Small intestine (tissue), 16 donors: ENCODE measurements around the gene SLC35G2. TPM values are rescaled to one million over a fixed set of nuclear protein-coding genes. Genes with fewer than 3 reads are reported as not detected.
A peak's percentile ranks its signal among the peaks of the same experiment; 100 is the strongest.

ENCODE experiments used
- DNase-seq, 2 donors: peaks; one replicate each; pipeline versions ENCODE4 v3.0.0 to v3.0.0-alpha.2; 2013
- FAIRE-seq: peaks from 2 replicates; lab custom pipeline; 2012; peaks lifted over from hg19 to GRCh38; lab: Jason Lieb, UNC
- H3K27ac ChIP-seq, 3 donors: one replicate each; pipeline ENCODE4 v1.5.1; 2013; ENCODE audit warnings: low read length in 2 of 3, mild to moderate bottlenecking in 2 of 3, control low read depth in 1 of 3, inconsistent platforms in 1 of 3, low read depth in 1 of 3, moderate library complexity in 1 of 3
- H3K27me3 ChIP-seq, 3 donors: one replicate each; pipeline ENCODE4 v1.6.1; 2013; ENCODE audit warnings: low read length in 3 of 3, inconsistent platforms in 1 of 3; ENCODE audit not compliant: control insufficient read depth in 3 of 3, insufficient read depth in 3 of 3
- H3K36me3 ChIP-seq, 3 donors: one replicate each; pipeline ENCODE4 v1.6.1; 2013; ENCODE audit warnings: low read length in 3 of 3, inconsistent platforms in 1 of 3, low read depth in 1 of 3, mild to moderate bottlenecking in 1 of 3, moderate library complexity in 1 of 3; ENCODE audit not compliant: control insufficient read depth in 3 of 3, insufficient read depth in 2 of 3
- H3K4me1 ChIP-seq, 3 donors: one replicate each; pipeline ENCODE4 v1.6.1; 2013; ENCODE audit warnings: low read length in 2 of 3, inconsistent platforms in 1 of 3, low read depth in 1 of 3, mild to moderate bottlenecking in 1 of 3, moderate library complexity in 1 of 3; ENCODE audit not compliant: control insufficient read depth in 3 of 3, insufficient read depth in 2 of 3
- H3K4me3 ChIP-seq, 3 donors: one replicate each; pipeline ENCODE4 v1.5.1; 2013; ENCODE audit warnings: low read length in 3 of 3, control low read depth in 1 of 3, inconsistent platforms in 1 of 3, low read depth in 1 of 3, mild to moderate bottlenecking in 1 of 3, moderate library complexity in 1 of 3
- H3K9me3 ChIP-seq, 2 donors: one replicate each; pipeline ENCODE4 v1.6.1; 2013; ENCODE audit warnings: low read depth in 1 of 2, low read length in 1 of 2; ENCODE audit not compliant: control insufficient read depth in 2 of 2, insufficient read depth in 1 of 2
- WGBS, 3 donors: extraction: QIAGEN DNeasy Blood & Tissue Kit; methylation state at CpG; one replicate each; pipeline ENCODE4 v1.1.7; 2013; 5-methylcytosine and 5-hydroxymethylcytosine counted together
- long read RNA-seq, 10 donors: transcript quantifications; one replicate each; lab custom pipeline, GENCODE V29; 2026
- polyA plus RNA-seq, 4 donors: library from polyadenylated mRNA; stranded (reverse) in 3 of 4; unstranded in 1 of 4; fragments of 200-250 nt in 3 of 4; fragments of 120-200 nt in 1 of 4; gene quantifications; one replicate each; pipeline versions ENCODE4 v1.2.1 to v1.2.3, GENCODE V29; 2013
- donor health status: healthy with polysubstance abuse.
- donor health status: control.
- donor health status: control.
- donor health status: Bipolar disorder and iron deficiency.
- donor health status: healthy.

The SLC35G2 gene
- polyA plus RNA-seq = 1 to 10 TPM in 2 of 4 donors, not detected in 2; 1.6 to 5.1 TPM
- long read RNA-seq, donor 1 = 0 reads
- long read RNA-seq, donor 2, partial matches to known transcripts = 0 of 1 reads
- long read RNA-seq, donor 2, other reads (novel, unspliced or antisense) = 0 of 1 reads
- long read RNA-seq, donor 3, partial matches to known transcripts = 0 of 7 reads
- long read RNA-seq, donor 3, other reads (novel, unspliced or antisense) = 6 of 7 reads
- long read RNA-seq, donor 4 = 0 reads
- long read RNA-seq, donor 5 = 0 reads
- long read RNA-seq, donor 6 = 0 reads
- long read RNA-seq, donor 7 = 0 reads
- long read RNA-seq, donor 8 = 0 reads
- long read RNA-seq, donor 9 = 0 reads
- long read RNA-seq, donor 10, partial matches to known transcripts = 0 of 7 reads
- long read RNA-seq, donor 10, other reads (novel, unspliced or antisense) = 5 of 7 reads

- Histone ChIP-seq H3K27ac (peak within 1 kb of the TSS in 2 of 3 donors; percentile 28 to 81), H3K4me1 (peaks cover 0 to 13% (median 0%) of the 10 kb centered on the region in 3 donors), H3K27me3 (peaks cover 0 to 35% (median 5%) of the 10 kb centered on the region in 3 donors), H3K4me3 (peak within 1 kb of the TSS; percentile 55 to 60 (median 58)), H3K36me3 (no peaks in the 10 kb centered on the region), H3K9me3 (peaks cover 0 to 6% of the 10 kb centered on the region in 2 donors)
- FAIRE-seq (no peak), DNase-seq (peak in 1 of 2 donors; percentile 30)
- WGBS, 3 donors = 1% methylated on average over 56 to 60 of the region's 60 CpGs
Measured at GRCh38 chr3:136818769-136819391, at the start of gene SLC35G2. Gene SLC35G2, plus strand, starts transcription at chr3:136819126. Its CDS starts 35,335 bp downstream, at chr3:136854461.

DNA sequence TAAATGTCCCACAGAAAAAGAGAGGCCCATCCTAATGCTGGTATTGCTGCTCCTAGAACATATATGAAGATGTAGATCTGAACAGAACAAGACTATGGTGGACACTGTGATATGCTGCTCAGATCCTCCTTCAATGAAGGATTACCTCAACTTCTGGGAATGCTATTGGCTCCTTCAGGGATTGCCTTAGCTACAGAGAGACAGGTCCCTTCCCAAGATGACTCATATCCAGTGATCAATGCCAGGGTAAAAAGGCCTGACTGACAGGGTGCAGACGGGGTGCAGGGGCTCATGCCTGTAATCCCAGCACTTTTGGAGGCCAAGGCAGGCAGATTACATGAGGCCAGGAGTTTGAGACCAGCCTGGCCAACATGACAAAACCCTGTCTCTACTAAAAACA is 46.2 kb upstream of the SLC35G2 start:
- WGBS, 3 donors = 38 to 68% (median 58%) methylated on average over 1 of the region's 1 CpG
- Histone ChIP-seq H3K4me1 (no peaks in the 10 kb centered on the region), H3K27me3 (no peaks in the 10 kb centered on the region), H3K9me3 (no peaks in the 10 kb centered on the region), H3K36me3 (no peaks in the 10 kb centered on the region), H3K27ac (no peak overlapping the region), H3K4me3 (no peak overlapping the region)
- FAIRE-seq (no peak), DNase-seq (no peak)

DNA sequence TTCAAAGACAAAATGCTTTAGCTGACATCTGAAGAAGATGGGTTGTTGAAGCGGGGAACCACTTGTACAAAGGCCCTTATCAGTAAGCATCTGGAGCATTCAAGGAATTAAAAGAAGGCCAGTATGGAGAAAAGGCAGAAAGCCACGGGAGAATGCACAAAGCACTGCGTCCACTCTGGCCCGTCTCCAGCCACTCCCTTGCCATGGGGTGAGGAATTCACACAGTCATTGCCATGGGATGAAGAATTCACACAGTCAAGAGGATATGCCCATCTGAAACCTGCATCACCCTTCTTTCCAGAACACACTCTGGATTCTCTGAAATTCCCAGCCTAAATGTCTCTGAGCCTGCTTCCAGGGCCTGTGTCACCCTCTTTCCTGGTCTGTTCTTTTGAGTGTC is 40.1 kb upstream of the SLC35G2 start:
- no peaks in the 10 kb centered on the region for H3K27me3 ChIP-seq
- H3K36me3 ChIP-seq = no peaks in the 10 kb centered on the region
- WGBS, 3 donors = 74 to 88% (median 75%) methylated on average over 4 of the region's 4 CpGs
- no peaks in the 10 kb centered on the region for H3K9me3 ChIP-seq
- DNase-seq (no peak), FAIRE-seq (no peak)
- H3K4me1 ChIP-seq = no peaks in the 10 kb centered on the region
- H3K4me3 ChIP-seq = no peak overlapping the region
- H3K27ac ChIP-seq = no peak overlapping the region

DNA sequence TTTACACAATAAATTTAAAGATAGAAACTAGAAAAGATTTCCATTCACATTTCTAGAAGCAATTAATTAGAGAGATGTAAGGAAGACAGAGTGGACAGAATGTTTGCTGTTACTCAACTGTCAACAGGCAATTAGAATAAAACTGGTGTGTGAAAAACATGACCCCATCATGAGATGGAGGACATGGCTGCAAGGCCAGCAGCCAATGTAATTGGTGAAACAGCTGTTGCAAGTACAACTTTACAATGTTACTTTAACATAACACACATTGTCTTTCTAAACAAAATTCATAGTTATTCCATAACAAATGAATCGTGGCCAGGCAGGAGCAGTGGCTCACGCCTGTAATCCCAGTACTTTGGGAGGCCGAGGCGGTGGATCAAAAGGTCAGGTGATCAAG is 38.2 kb upstream of the SLC35G2 start:
- no peaks in the 10 kb centered on the region for H3K4me1 ChIP-seq
- no peak for FAIRE-seq
- H3K27me3 ChIP-seq = no peaks in the 10 kb centered on the region
- H3K27ac ChIP-seq = no peak overlapping the region
- H3K9me3 ChIP-seq = no peaks in the 10 kb centered on the region
- WGBS, 3 donors = 83 to 94% (median 89%) methylated on average over 4 of the region's 4 CpGs
- no peaks in the 10 kb centered on the region for H3K36me3 ChIP-seq
- no peak overlapping the region for H3K4me3 ChIP-seq
- no peak for DNase-seq

- FAIRE-seq = no peak
- no peak overlapping the region for H3K27ac ChIP-seq
- no peak for DNase-seq
- H3K4me3 ChIP-seq = no peak overlapping the region
- no peaks in the 10 kb centered on the region for H3K9me3 ChIP-seq
- no peaks in the 10 kb centered on the region for H3K27me3 ChIP-seq
- WGBS, 3 donors = 69 to 82% (median 76%) methylated on average over 5 of the region's 5 CpGs
- H3K36me3 ChIP-seq = no peaks in the 10 kb centered on the region
- no peaks in the 10 kb centered on the region for H3K4me1 ChIP-seq
Measured at GRCh38 chr3:136783708-136784191, 35.2 kb upstream of the SLC35G2 start.

- Histone ChIP-seq H3K4me1 (no peaks in the 10 kb centered on the region), H3K27me3 (no peaks in the 10 kb centered on the region), H3K4me3 (no peak overlapping the region), H3K27ac (no peak overlapping the region), H3K9me3 (no peaks in the 10 kb centered on the region), H3K36me3 (no peaks in the 10 kb centered on the region)
- FAIRE-seq (no peak), DNase-seq (no peak)
- 33 to 52% (median 44%) methylated on average over 2 of the region's 2 CpGs for WGBS, 3 donors
Measured at GRCh38 chr3:136787349-136787748, 31.6 kb upstream of the SLC35G2 start.

- no peaks in the 10 kb centered on the region for H3K4me1 ChIP-seq
- DNase-seq (no peak), FAIRE-seq (no peak)
- WGBS, 3 donors = 89 to 96% (median 95%) methylated on average over 1 of the region's 1 CpG
- no peak overlapping the region for H3K27ac ChIP-seq
- no peak overlapping the region for H3K4me3 ChIP-seq
- no peaks in the 10 kb centered on the region for H3K9me3 ChIP-seq
- peaks cover 0 to 2% (median 0%) of the 10 kb centered on the region in 3 donors for H3K27me3 ChIP-seq
- H3K36me3 ChIP-seq = no peaks in the 10 kb centered on the region
Measured at GRCh38 chr3:136788154-136788553, 30.8 kb upstream of the SLC35G2 start.

DNA sequence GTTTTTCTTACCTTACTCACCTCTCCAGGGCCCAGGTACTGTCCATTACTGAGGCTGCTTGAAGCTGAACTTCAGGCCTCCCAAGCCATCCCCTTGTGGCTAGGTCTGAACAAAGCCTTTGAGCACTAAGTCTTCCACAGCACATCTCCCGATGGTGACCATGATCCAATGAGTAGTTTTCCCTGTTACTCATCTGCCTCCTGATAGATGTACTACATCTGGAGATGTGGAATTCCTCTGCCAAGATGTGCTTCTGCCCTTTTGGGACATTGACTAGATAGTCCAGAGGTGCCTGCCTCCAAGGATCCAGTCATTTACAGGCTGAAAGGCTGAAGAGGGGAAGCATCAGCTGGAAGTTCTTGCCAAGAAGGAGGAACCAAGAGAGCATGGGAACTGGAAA is 28.9 kb upstream of the SLC35G2 start:
- H3K4me3 ChIP-seq = no peak overlapping the region

More for the DNA sequence above, 28.9 kb upstream of the SLC35G2 start:
- H3K27me3 ChIP-seq = peaks cover 0 to 2% (median 0%) of the 10 kb centered on the region in 3 donors
- DNase-seq (no peak), FAIRE-seq (no peak)
- H3K9me3 ChIP-seq = no peaks in the 10 kb centered on the region
- no peak overlapping the region for H3K27ac ChIP-seq
- H3K36me3 ChIP-seq = no peaks in the 10 kb centered on the region
- 90 to 94% (median 93%) methylated on average over 1 of the region's 1 CpG for WGBS, 3 donors
- no peaks in the 10 kb centered on the region for H3K4me1 ChIP-seq
